ENCODE measurements around the gene ADM5.
A peak's percentile ranks its signal among the peaks of the same experiment; 100 is the strongest.

Gene ADM5

DNA sequence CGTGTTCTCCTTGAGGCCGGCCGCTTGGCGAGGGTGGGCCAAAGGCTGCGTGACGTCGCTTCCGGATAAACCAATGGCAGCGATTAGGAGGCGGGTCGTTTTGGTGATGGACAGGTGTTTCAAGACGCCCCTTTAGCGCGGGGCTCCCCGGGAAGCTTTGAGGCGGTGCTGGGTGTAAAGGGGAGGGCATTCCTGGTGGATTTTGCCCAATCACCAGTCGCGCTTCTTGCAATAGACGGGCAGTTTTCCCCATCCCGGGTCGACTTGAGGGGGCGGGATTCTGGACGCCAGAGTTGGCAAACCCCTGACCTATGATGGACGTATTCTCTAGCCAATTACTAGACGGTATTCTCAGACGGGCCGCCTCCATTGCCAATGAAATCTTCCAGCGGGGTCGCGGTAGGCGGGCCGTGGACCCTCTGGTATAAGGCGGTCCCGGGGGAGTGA lies 12.6 kb upstream of the ADM5 start:
- TF ChIP-seq CTCF (IDR thresholded peaks at IDR 0.05; ENCODE audit: low read length) (no peak), EZH2 (IDR thresholded peaks at IDR 0.05; ENCODE audit: borderline replicate concordance, low read length) (no peak)
- no peaks in the 10 kb centered on the region for H3K27me3 ChIP-seq (ENCODE audit: insufficient read depth, low read length)
- H3K9me3 ChIP-seq (ENCODE audit: low read length) = no peaks in the 10 kb centered on the region
- H3K9me2 ChIP-seq (ENCODE audit: low read depth, low read length) = no peaks in the 10 kb centered on the region
- peak overlapping the region; percentile 89 for H3K27ac ChIP-seq (ENCODE audit: low read depth, low read length, poor library complexity, severe bottlenecking)
- H3K4me2 ChIP-seq (ENCODE audit: low read length) = peak overlapping the region; percentile 90
- H3K36me3 ChIP-seq (ENCODE audit: insufficient read depth, low read length) = peaks cover 16% of the 10 kb centered on the region
- peak overlapping the region; percentile 97 for H3K9ac ChIP-seq (ENCODE audit: low read length)
- H3K4me3 ChIP-seq (ENCODE audit: low read depth, low read length, poor library complexity, severe bottlenecking) = peak overlapping the region; percentile 89
- H2AFZ ChIP-seq (ENCODE audit: low read length) = no peak overlapping the region
- no peaks in the 10 kb centered on the region for H4K20me1 ChIP-seq (ENCODE audit: insufficient read depth, low read length)
- H3K79me2 ChIP-seq (ENCODE audit: insufficient read depth, low read length) = peaks cover 31% of the 10 kb centered on the region
- peaks cover 6% of the 10 kb centered on the region; the same call in 1 of the 2 replicates for H3F3A ChIP-seq (ENCODE audit: insufficient read depth, low read length)
- peaks cover 65% of the 10 kb centered on the region for H3K4me1 ChIP-seq (ENCODE audit: insufficient read depth, low read length, severe bottlenecking)

GRCh38 chr19:49677231-49677900 lies 12.0 kb upstream of the ADM5 start, which contains the start of gene PRMT1:
Gene PRMT1, plus strand, starts transcription at chr19:49677271. Its CDS starts 10 bp downstream, at chr19:49677281.
- TF ChIP-seq CTCF (IDR thresholded peaks at IDR 0.05; ENCODE audit: low read length) = no peak
- no peak for TF ChIP-seq EZH2 (IDR thresholded peaks at IDR 0.05; ENCODE audit: borderline replicate concordance, low read length)

GRCh38 chr19:49677901-49678674 lies 11.3 kb upstream of the ADM5 start:
- H3K9me3 ChIP-seq (ENCODE audit: low read length) = no peaks in the 10 kb centered on the region
- H2AFZ ChIP-seq (ENCODE audit: low read length) = no peak overlapping the region
- peak overlapping the region; percentile 89 for H3K27ac ChIP-seq (ENCODE audit: low read depth, low read length, poor library complexity, severe bottlenecking)
- H3F3A ChIP-seq (ENCODE audit: insufficient read depth, low read length) = peaks cover 6% of the 10 kb centered on the region; the same call in 1 of the 2 replicates
- peaks cover 57% of the 10 kb centered on the region for H3K4me1 ChIP-seq (ENCODE audit: insufficient read depth, low read length, severe bottlenecking)
- TF ChIP-seq CTCF (IDR thresholded peaks at IDR 0.05; ENCODE audit: low read length) (peak; percentile 80), EZH2 (IDR thresholded peaks at IDR 0.05; ENCODE audit: borderline replicate concordance, low read length) (no peak)
- H4K20me1 ChIP-seq (ENCODE audit: insufficient read depth, low read length) = no peaks in the 10 kb centered on the region
- H3K4me3 ChIP-seq (ENCODE audit: low read depth, low read length, poor library complexity, severe bottlenecking) = peak overlapping the region; percentile 89
- H3K27me3 ChIP-seq (ENCODE audit: insufficient read depth, low read length) = no peaks in the 10 kb centered on the region
- H3K4me2 ChIP-seq (ENCODE audit: low read length) = peak overlapping the region; percentile 90
- peak overlapping the region; percentile 97 for H3K9ac ChIP-seq (ENCODE audit: low read length)
- peaks cover 31% of the 10 kb centered on the region for H3K79me2 ChIP-seq (ENCODE audit: insufficient read depth, low read length)
- no peaks in the 10 kb centered on the region for H3K9me2 ChIP-seq (ENCODE audit: low read depth, low read length)
- peaks cover 28% of the 10 kb centered on the region for H3K36me3 ChIP-seq (ENCODE audit: insufficient read depth, low read length)

More at GRCh38 chr19:49677231-49677900, 12.0 kb upstream of the ADM5 start, which contains the start of gene PRMT1:
- peaks cover 31% of the 10 kb centered on the region for H3K79me2 ChIP-seq (ENCODE audit: insufficient read depth, low read length)
- peak within 1 kb of the TSS; percentile 92 for H3K27ac ChIP-seq (ENCODE audit: low read depth, low read length, poor library complexity, severe bottlenecking)
- no peaks in the 10 kb centered on the region for H4K20me1 ChIP-seq (ENCODE audit: insufficient read depth, low read length)
- H3K4me3 ChIP-seq (ENCODE audit: low read depth, low read length, poor library complexity, severe bottlenecking) = peak within 1 kb of the TSS; percentile 89
- H3K9ac ChIP-seq (ENCODE audit: low read length) = peak within 1 kb of the TSS; percentile 97
- H3K9me3 ChIP-seq (ENCODE audit: low read length) = no peaks in the 10 kb centered on the region
- H3K9me2 ChIP-seq (ENCODE audit: low read depth, low read length) = no peaks in the 10 kb centered on the region
- peak within 1 kb of the TSS; percentile 90 for H3K4me2 ChIP-seq (ENCODE audit: low read length)
- H2AFZ ChIP-seq (ENCODE audit: low read length) = no peak within 1 kb of the TSS
- H3K27me3 ChIP-seq (ENCODE audit: insufficient read depth, low read length) = no peaks in the 10 kb centered on the region
- H3K4me1 ChIP-seq (ENCODE audit: insufficient read depth, low read length, severe bottlenecking) = peaks cover 60% of the 10 kb centered on the region
- H3K36me3 ChIP-seq (ENCODE audit: insufficient read depth, low read length) = peaks cover 21% of the 10 kb centered on the region
- peaks cover 6% of the 10 kb centered on the region; the same call in 1 of the 2 replicates for H3F3A ChIP-seq (ENCODE audit: insufficient read depth, low read length)
